NCI-H69 (cell line): ENCODE measurements around the gene MAP3K3.

ENCODE experiments used
- DNase-seq: peaks from one replicate; lab custom pipeline; 2025; lab: John Stamatoyannopoulos, UW

The MAP3K3 gene

GRCh38 chr17:63652106-63652505 lies 29.9 kb downstream of the MAP3K3 start:
- DNase-seq = no peak

- DNase-seq = no peak
These were observed 30.8 kb downstream of the MAP3K3 start for GRCh38 chr17:63653050-63653449.

GRCh38 chr17:63657786-63658185 lies 35.6 kb downstream of the MAP3K3 start:
- DNase-seq = no peak

GRCh38 chr17:63658366-63658765 lies 36.1 kb downstream of the MAP3K3 start:
- DNase-seq = no peak

- DNase-seq = no peak
These were observed 37.6 kb downstream of the MAP3K3 start for GRCh38 chr17:63659850-63660249.

- no peak for DNase-seq
These were observed 43.5 kb downstream of the MAP3K3 start for GRCh38 chr17:63665527-63666214.

GRCh38 chr17:63672856-63673255 lies 50.6 kb downstream of the MAP3K3 start:
- DNase-seq = no peak

- peak; percentile 66 for DNase-seq
These were observed 53.0 kb downstream of the MAP3K3 start for GRCh38 chr17:63675231-63675606.

- DNase-seq = peak; percentile 77
These were observed 53.7 kb downstream of the MAP3K3 start for GRCh38 chr17:63675607-63676546.

GRCh38 chr17:63676584-63676983 lies 54.4 kb downstream of the MAP3K3 start:
- DNase-seq = no peak

- no peak for DNase-seq
These were observed 57.0 kb downstream of the MAP3K3 start for GRCh38 chr17:63679214-63679613.

- DNase-seq = no peak
These were observed 58.5 kb downstream of the MAP3K3 start for GRCh38 chr17:63680700-63681099.

GRCh38 chr17:63681530-63681929 lies 59.3 kb downstream of the MAP3K3 start:
- no peak for DNase-seq

- no peak for DNase-seq
These were observed 60.2 kb downstream of the MAP3K3 start for GRCh38 chr17:63682441-63682840.

- DNase-seq = no peak
These were observed 60.8 kb downstream of the MAP3K3 start for GRCh38 chr17:63682981-63683380.

GRCh38 chr17:63685041-63685440 lies 62.8 kb downstream of the MAP3K3 start:
- DNase-seq = peak; percentile 73

GRCh38 chr17:63685578-63685977 lies 63.4 kb downstream of the MAP3K3 start:
- no peak for DNase-seq

GRCh38 chr17:63686138-63686685 lies 64.0 kb downstream of the MAP3K3 start:
- no peak for DNase-seq

- no peak for DNase-seq
These were observed 66.3 kb downstream of the MAP3K3 start for GRCh38 chr17:63688396-63689020.

GRCh38 chr17:63689479-63689878 lies 67.3 kb downstream of the MAP3K3 start:
- no peak for DNase-seq

- DNase-seq = no peak
These were observed 70.1 kb downstream of the MAP3K3 start for GRCh38 chr17:63692195-63692816.
